ENCODE data around the gene WBP4. TPM values are rescaled to one million over a fixed set of nuclear protein-coding genes. Genes with fewer than 3 reads are reported as not detected.
"Not testable (repeated sequence)": the region's sequence is repeated elsewhere in the genome, so short reads cannot be mapped to it uniquely, and the experiment has no call there.

Gene WBP4
- total RNA-seq, 1 donor from 2014 or later, result 8.7 TPM

DNA sequence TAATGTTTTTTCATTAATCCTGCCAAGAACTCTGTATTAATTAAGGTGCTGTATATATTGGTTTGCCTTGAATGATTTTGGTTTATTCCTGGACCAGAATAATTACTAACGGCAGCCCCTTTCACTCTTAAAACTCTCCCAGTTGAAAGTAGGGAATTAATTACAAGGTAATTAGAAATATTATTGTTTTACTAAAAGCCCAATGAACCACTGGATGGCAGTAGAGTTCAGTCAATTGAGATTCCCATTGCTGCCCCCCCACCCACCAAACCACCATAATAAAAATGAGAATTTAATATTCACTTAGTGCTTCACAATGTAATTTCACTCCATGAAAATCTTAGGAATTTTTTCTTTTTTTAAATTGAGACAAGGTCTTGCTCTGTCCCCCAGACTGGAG, 13.7 kb downstream of the WBP4 start:
- intact Hi-C loops (cut with micrococcal nuclease), result loop anchor here (1.0 to 5.0 kb wide), 2 partner anchors 57 to 147 kb away; partner anchors contain the start of gene KBTBD6

DNA sequence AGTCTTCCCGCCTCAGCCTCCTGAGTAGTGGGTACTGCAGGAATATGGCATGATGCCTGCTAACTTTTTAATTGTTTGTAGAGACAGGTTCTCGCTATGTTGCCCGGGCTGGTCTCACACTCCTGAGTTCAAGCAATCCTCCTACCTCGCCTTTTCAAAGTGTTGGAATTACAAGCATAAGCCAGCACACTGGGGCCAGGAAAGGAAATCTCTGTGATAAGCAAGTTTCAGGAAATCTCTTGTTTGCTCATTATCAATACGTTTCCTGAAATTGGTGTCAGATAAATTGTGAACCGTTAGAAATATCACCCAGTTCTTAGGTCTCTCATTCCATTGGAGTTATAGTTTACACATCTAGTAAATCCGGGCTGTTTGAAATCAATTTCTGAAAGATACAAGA, 14.2 kb downstream of the WBP4 start:
- intact Hi-C loops (cut with micrococcal nuclease), result loop anchor here (1.0 to 5.0 kb wide), 2 partner anchors 57 to 147 kb away; partner anchors contain the start of gene KBTBD6

DNA sequence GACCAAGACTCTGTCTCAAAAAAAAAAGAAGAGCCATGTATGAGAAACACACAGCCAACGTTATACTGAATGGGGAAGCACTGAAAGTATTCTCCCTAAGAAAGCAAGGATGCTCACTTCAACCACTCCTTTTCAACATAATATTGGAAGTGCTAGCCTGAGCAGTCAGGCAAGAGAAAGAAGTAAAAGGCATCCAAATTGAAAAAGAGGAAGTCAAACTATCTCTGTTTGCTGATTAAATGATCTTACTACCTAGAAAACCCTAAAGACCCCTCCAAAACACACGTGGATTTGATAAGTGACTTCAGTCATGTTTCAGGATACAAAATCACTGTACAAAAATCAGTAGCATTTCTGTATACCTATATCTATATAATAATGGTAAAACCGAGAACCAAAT, 16.2 kb downstream of the WBP4 start:
- intact Hi-C loops (cut with micrococcal nuclease), result loop anchor here (5.0 kb wide), 1 partner anchor 55 kb away; the partner anchor contains the start of gene KBTBD6

DNA sequence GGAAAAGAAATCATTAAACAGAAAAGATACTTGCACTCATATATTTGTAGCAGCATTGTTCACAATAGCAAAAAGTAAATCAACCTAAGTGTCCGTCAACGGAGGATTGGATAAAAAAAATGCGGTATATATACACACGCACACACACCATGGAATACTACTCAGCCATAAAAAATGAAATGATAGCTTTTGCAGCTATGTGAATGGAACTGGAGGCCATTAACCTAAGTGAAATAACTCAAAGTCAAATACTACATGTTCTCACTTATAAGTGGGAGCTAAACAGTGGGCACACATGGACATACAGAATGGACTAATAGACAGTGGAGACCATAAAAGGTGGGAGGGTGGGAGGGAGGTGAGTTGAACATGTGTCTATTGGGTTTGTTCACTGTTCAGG, 18.4 kb downstream of the WBP4 start:
- intact Hi-C loops (cut with micrococcal nuclease), result loop anchor here (5.0 kb wide), 1 partner anchor 53 kb away; the partner anchor contains the start of gene KBTBD6

DNA sequence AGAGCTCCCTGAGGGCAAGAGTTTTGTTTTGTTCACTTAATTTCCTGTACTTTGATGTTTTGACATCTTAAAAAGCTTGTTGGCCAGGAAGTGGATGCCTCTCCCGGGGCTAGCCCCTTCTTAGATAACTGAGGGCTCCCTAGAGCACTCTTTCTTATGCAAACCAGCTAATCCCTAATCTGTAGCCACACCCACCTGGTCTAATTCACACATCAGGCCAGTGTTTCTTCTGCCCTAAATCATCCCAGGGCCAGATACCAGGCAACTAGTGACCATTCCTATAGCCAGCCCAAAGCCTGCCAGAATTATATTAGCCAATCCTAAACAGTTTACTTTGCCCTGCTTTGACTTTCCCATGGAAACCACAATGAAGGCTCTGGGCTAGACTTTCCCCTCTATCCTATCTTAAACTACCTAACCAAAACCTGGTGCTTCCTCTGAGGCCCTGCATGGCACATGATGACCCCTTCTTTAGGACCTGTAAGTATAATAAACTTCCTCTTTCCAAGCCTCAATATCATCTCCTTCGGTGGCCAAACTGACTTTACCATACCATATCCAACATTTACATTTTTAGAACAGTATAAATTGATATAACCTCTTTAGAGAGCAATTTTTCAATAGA, 24.8 kb downstream of the WBP4 start:
- intact Hi-C loops (cut with micrococcal nuclease), result no loop called here

DNA sequence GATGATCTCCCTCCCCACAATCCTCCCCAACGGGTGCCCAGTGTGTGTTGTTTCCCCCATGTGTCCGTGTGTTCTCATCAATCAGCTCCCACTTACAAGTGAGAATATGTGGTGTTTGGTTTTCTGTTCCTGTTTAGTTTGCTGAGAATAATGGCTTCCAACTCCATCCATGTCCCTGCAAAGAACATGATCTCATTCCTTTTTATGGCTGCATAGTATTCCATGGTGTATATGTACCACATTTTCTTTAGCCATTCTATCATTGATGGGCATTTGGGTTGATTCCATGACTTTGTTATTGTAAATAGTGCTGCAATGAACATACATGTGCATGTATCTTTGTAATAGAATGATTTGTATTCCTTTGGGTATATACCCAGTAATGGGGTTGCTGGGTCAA, 34.4 kb downstream of the WBP4 start:
- intact Hi-C loops (cut with micrococcal nuclease), result not testable (repeated sequence)

DNA sequence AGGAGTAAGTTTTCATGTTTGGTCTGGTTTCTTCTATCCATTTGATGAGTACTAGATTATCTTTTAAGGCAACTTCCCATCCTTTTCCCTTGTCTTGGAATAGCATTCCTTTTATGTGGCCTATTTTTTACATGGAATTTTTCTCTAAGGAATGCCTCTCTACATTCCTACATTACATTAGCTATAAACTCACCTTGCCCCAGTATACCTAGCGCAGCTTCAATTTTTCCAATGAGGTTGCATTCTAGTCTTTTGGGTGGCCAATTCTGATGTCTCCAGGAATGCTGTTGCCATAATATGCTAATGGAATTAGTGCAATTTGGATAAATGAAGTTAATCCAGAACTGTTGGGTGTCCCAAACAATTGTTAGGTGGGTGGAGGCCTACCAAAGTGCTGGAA, 37.5 kb downstream of the WBP4 start:
- intact Hi-C loops (cut with micrococcal nuclease), result no loop called here

DNA sequence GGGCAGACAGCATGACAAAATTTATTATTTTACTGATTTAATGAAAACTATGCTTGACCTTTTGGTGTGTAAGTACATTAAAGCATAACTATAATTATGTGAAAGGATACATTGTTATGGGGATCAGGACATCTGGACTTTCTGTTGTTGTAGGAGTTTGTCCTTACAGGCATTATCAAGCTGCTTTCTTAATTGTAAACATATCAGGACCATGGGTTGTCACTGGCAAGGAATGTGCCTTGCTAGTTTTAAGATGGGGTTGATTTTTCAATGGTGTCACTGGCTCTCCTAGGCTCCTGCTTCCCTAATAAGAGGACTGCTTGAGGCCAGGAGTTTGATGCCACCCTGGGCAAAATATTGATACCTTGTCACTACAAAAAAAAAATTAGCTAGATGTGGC, 38.7 kb downstream of the WBP4 start:
- intact Hi-C loops (cut with micrococcal nuclease), result no loop called here

DNA sequence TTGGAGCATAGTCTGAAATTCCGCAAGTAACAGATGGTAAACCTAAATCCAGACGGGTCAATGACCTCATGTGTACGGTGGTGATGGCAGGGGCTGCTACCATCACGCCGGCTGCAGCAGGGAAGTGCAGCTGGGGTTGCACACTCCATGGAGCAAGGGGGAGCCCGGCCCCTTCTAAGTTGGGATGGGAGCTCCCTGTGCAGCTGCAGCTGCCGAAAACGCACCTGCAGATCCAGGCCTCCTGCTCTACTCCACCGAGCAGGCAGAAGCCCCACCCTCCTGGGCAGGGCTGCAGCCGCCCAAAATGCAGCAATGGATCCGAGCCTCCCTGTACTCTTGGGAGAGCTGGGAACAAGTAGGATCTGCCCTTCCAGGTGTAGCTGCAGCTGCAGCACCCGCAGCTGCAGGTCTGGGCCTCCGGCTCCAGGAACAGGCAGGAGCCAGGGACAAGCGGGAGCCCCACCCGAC, 45.8 kb downstream of the WBP4 start:
- intact Hi-C loops (cut with micrococcal nuclease), result no loop called here

DNA sequence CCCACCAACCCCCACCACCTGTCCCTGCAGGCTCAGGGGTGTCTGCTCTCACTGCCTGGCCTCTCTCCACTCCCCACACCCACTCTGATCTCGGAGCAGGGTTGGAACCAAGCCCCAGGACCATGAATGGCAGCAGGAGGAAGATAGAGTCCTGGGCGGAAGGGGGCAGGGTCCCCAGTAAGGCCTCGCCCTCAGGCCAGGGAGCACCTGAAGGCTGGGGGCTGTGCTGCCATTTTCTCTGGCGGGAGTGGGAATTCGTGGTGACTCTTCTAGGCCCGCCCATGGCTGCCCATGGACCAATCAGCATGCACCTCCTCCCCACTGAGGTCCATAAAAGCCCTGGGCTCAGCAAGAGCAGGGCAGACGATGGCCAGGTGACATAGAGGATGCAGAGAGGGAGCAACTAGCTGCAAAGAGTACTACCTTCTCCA, 46.3 kb downstream of the WBP4 start:
- intact Hi-C loops (cut with micrococcal nuclease), result no loop called here

DNA sequence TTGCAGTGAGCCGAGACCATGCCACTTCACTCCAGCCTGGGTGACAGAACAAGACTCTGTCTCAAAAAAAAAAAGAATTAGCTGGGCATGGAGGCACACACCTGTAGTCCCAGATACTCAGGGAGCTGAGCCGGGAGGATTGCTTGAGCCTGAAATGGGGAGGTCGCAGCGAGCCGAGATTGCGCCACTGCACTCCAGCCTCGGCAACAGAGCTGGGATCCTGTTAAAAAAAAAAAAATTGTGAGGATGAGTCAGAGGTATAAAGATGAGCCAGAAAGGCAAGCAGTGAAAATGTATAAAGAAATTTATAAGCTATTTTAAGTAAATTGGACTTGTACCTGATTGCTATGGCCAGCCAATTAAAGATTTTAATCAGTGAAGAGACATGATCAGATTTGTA, 50.1 kb downstream of the WBP4 start:
- intact Hi-C loops (cut with micrococcal nuclease), result no loop called here

DNA sequence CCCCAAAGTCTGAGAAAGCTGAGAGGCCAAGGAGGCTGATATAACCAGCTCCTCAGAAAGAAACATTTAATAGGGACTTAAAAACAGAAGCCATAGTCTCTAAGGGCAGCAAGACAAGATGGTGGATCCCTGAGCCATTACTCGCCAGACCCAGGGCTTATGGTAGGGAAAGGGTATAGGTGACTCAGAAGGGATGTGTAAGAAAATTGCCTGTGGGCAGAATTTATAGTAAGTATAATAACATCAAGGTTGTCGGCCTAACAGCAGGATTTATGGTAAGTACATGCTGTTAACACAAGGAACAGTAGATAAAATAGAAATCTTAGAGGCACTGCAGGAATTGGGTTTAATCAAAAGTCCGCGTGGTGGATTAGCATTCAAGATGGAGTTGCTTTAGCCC, 56.6 kb downstream of the WBP4 start:
- intact Hi-C loops (cut with micrococcal nuclease), result no loop called here

DNA sequence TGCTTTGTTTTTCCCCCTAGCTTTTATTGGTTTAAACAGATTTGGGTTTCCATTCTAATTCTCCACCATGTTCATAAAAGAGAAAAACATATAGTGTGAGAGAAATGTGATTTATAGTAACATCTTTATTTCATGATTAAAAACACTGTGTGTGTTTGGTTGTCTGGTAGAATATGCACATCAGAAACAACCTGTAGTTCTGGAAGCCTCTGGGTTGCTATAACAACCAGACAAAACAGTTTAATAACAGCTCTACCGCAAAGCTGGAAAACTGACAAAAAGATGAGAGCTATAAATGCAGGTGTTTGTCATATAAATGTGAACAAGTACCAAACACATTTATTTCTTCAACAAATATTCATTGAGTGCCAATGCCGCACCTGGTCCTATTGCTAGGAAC, 61.5 kb downstream of the WBP4 start:
- intact Hi-C loops (cut with micrococcal nuclease), result no loop called here

DNA sequence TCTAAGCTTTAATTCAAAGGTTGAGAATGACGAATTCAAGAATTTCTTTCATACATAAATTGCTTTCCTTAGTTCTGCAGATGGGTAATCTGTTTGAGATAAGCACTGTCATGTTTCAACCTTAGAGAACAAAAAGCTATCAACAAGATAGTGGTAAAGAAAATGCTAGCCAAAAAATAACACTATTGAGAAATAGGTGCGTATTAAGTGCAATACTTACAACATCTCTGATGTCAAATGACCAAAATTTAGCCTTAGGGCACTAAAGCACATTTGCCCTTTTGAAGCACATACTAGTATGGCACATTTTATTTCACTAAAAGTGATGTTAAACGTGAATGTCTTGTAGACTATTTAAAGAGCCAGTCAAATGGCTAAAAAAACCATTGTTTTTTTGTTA, 66.4 kb downstream of the WBP4 start:
- intact Hi-C loops (cut with micrococcal nuclease), result no loop called here

DNA sequence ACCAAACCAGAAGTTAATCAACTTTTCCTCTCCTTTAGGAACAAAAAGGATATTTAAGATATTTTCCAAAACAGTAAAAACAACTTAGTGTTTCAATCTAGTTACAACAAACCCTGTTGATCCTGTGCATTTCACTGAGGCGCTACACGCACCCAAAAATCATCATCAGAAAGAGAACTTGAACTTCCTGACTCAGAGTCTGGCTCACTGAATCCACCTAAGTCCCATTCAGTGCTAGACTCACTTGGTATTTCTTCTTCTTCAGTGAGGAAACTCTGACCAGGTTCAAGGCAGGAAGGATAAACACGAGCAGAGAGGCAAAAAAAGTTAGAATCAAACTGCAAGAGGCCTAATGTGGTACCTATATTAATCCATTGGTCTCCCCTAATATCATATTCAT, 69.0 kb downstream of the WBP4 start:
- intact Hi-C loops (cut with micrococcal nuclease), result loop anchor here (5.0 to 10.0 kb wide), 5 partner anchors 53 to 1142 kb away; partner anchors contain the start of genes AKAP11, MRPS31 and NAA16

DNA sequence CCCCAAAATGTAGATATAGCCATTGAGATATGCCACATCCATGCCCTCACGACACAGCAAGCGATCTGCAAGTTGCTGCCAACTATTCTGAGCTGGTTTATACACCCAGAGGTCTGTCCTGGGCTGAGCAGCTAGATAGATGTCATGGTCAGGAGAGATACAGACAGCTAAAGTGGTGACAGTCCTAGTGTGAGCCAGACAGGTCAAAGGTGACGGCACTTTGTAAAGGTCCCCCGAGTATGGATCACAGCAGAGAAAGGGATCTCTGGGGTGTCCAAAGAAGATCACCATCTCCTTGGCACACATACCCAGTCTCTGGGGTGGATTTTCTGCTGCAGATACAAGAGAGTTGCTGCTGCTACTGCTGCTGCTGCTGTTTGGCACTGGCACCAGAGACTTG, 69.9 kb downstream of the WBP4 start:
- intact Hi-C loops (cut with micrococcal nuclease), result loop anchor here (5.0 to 10.0 kb wide), 5 partner anchors 54 to 1141 kb away; partner anchors contain the start of genes AKAP11, MRPS31 and NAA16

DNA sequence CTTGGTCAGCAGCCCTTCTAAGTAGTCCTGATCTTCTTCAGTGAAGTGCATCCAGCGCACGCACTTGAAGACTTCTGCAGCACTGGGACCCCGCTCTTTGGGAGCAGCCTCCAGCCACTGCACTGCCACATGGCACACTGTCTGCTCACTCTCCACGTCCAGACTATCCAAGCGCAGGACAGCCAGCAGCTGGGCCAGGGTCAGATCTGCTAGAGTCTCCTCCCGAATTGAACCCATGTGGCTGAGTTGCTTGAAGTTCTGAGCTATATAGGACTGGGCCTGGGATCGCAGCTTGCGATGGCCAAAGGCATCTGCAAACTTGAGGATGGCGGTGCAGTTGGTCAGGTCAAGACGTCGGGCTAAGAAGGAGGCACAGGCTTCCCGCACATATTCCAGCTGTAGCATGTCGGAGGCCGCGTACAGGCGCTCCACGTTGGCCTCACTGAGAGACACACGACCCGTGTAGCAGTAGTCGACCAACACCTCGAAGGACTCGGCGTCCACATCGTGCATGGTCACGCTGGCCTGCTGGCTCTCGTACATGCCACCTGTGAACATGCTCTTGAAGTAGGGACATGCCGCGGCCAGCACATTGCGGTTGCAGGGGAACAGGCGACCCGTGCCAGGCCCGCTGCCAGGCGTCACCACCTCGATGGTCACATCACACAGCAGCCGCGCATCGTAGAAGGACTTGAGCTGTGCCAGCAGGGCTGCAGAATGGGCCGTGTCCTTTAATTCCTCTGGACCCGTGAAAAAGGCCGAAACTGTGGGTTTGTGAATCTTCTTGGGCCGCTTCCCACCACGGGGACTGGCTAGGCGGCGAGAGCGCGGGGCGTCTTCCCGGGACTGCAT, 70.6 kb downstream of the WBP4 start:
- intact Hi-C loops (cut with micrococcal nuclease), result loop anchor here (1.0 to 10.0 kb wide), 9 partner anchors 55 to 1140 kb away; partner anchors contain the start of genes AKAP11, KBTBD7, MRPS31 and MTRF1

DNA sequence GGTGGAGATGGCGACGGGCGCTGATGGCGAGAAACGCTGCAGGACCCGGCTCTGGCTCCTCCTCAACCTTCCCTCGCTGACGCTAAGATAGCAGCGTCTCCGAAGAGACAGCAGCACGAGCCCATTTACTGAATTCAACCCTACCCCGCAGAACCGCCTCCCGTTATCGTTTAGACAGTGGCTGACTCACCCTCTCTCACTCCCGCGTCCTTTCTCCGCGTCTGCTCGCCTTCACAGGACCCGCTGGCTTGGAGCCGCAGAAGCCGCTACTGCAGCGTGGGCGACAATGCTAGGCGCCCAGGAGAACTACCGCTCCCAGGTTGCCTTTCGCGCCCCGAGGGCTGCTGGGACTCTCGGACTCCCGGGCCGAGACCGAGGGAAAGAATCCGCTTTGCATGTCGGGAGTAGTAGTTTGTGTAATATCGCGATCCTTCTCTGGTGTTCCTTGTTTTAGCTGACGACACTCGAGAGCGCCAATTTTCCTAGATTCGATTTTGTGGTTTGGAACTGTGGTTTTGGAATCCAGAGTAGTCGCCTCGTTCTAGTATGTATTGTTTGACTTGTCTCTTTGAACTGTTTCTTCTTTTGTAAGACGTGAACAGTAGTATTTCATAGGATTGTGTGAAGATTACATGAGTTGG, 71.3 kb downstream of the WBP4 start, which contains the start of gene KBTBD6:
Gene KBTBD6, minus strand, starts transcription at position 291 of the 641 bp plus-strand sequence. CDS start 291 bp downstream, outside the sequence.
- intact Hi-C loops (cut with micrococcal nuclease), result loop anchor here (1.0 to 10.0 kb wide), 9 partner anchors 55 to 1140 kb away; partner anchors contain the start of genes AKAP11, KBTBD7, MRPS31 and MTRF1

Data from T-helper 2 cell treated with Interferon-gamma antibody and Interleukin-4, amounts not matched to agents 100 ng/mL and 5 ng/mL, for 36 hours (primary cell).